HEK293 (cell line): ENCODE measurements around the gene INS.

Source experiments
- CTCF ChIA-PET: fragments of 350-600 bp; formaldehyde crosslinking; extraction: SDS; loops from one replicate; lab custom pipeline; 2021; ENCODE audit warnings: antibody characterized with exemption; lab: Yijun Ruan, JAX
- POLR2A ChIA-PET: fragments of 300-600 bp; formaldehyde crosslinking; extraction: SDS; loops from one replicate; lab custom pipeline; 2020; ENCODE audit warnings: antibody characterized with exemption, inconsistent platforms; lab: Yijun Ruan, JAX
- H3K27ac ChIP-seq: fragments of 200-500 bp; sonication (Bioruptor generic); 2 replicates; pipeline ENCODE4 v1.5.1; 2014; ENCODE audit warnings: low read depth, low read length, control low read depth, inconsistent platforms; ENCODE audit errors: extremely low read depth
- H3K36me3 ChIP-seq, 2 experiments: fragments of 200-500 bp in 1 of 2; sonication (Bioruptor generic) in 1 of 2; 1 replicate in 1 of 2; 2 replicates in 1 of 2; pipeline ENCODE4 v1.5.1; 2014 to 2017; ENCODE audit warnings: inconsistent platforms in 2 of 2, low read length in 2 of 2; ENCODE audit not compliant: control insufficient read depth in 2 of 2, insufficient read depth in 1 of 2
- H3K4me1 ChIP-seq: fragments of 200-500 bp; sonication (Bioruptor generic); 2 replicates; pipeline ENCODE4 v1.5.1; 2014; ENCODE audit warnings: mild to moderate bottlenecking, low read length, inconsistent platforms; ENCODE audit not compliant: control insufficient read depth, insufficient read depth
- H3K4me3 ChIP-seq: 2 replicates; pipeline ENCODE4 v1.5.1; 2011; ENCODE audit warnings: low read depth, mild to moderate bottlenecking, control low read depth, low read length, moderate library complexity
- H3K9me3 ChIP-seq: fragments of 200-500 bp; sonication (Bioruptor generic); 2 replicates; pipeline ENCODE4 v1.5.1; 2014; ENCODE audit warnings: low read depth, low read length, inconsistent platforms; ENCODE audit not compliant: control insufficient read depth, insufficient read depth
- SCRT2 ChIP-seq: fragments of 450-650 bp; formaldehyde crosslinking; IDR thresholded peaks from 2 replicates; pipeline ENCODE4 v1.5.1; 2016; ENCODE audit warnings: missing biosample characterization, missing genetic modification characterization
- SP7 ChIP-seq: fragments of 450-650 bp; formaldehyde crosslinking; IDR thresholded peaks from 2 replicates; pipeline ENCODE4 v1.5.1; 2016; ENCODE audit warnings: missing biosample characterization, missing genetic modification characterization
- ZBTB48 ChIP-seq: fragments of 450-650 bp; formaldehyde crosslinking; IDR thresholded peaks from 2 replicates; pipeline ENCODE4 v1.5.1; 2016; ENCODE audit warnings: missing biosample characterization, missing genetic modification characterization
- ZBTB49 ChIP-seq: fragments of 450-650 bp; formaldehyde crosslinking; IDR thresholded peaks from 2 replicates; pipeline ENCODE4 v1.5.1; 2016; ENCODE audit warnings: missing biosample characterization, missing genetic modification characterization, low read depth
- ZFHX2 ChIP-seq: fragments of 450-650 bp; formaldehyde crosslinking; conservative IDR thresholded peaks from 2 replicates; pipeline ENCODE4 v1.5.1; 2016; ENCODE audit warnings: missing biosample characterization, missing genetic modification characterization
- ZFP3 ChIP-seq: fragments of 450-650 bp; formaldehyde crosslinking; IDR thresholded peaks from 2 replicates; pipeline ENCODE4 v1.5.1; 2016; ENCODE audit warnings: low read depth, missing biosample characterization, missing genetic modification characterization
- ZFP69B ChIP-seq: fragments of 450-650 bp; formaldehyde crosslinking; IDR thresholded peaks from 2 replicates; pipeline ENCODE4 v1.5.1; 2016; ENCODE audit warnings: missing biosample characterization, missing genetic modification characterization
- ZNF114 ChIP-seq: fragments of 450-650 bp; formaldehyde crosslinking; IDR thresholded peaks from 2 replicates; pipeline ENCODE4 v1.5.0; 2017; ENCODE audit warnings: missing biosample characterization, missing genetic modification characterization
- ZNF121 ChIP-seq: fragments of 450-650 bp; formaldehyde crosslinking; IDR thresholded peaks from 2 replicates; pipeline ENCODE4 v1.5.1; 2016; ENCODE audit warnings: missing biosample characterization, missing genetic modification characterization
- ZNF146 ChIP-seq: fragments of 450-650 bp; formaldehyde crosslinking; IDR thresholded peaks from 2 replicates; pipeline ENCODE4 v1.5.1; 2016; ENCODE audit warnings: missing biosample characterization, missing genetic modification characterization
- ZNF157 ChIP-seq: fragments of 450-650 bp; formaldehyde crosslinking; IDR thresholded peaks from 2 replicates; pipeline ENCODE4 v1.5.1; 2016; ENCODE audit warnings: missing biosample characterization, missing genetic modification characterization
- ZNF362 ChIP-seq: fragments of 450-650 bp; formaldehyde crosslinking; IDR thresholded peaks from 2 replicates; pipeline ENCODE4 v1.5.1; 2016; ENCODE audit warnings: missing biosample characterization, missing genetic modification characterization
- ZNF521 ChIP-seq: fragments of 450-650 bp; formaldehyde crosslinking; IDR thresholded peaks from 2 replicates; pipeline ENCODE4 v1.5.1; 2017; ENCODE audit warnings: missing biosample characterization, mild to moderate bottlenecking, missing genetic modification characterization
- ZNF544 ChIP-seq: fragments of 450-650 bp; formaldehyde crosslinking; IDR thresholded peaks from 2 replicates; pipeline ENCODE4 v1.5.0; 2017; ENCODE audit warnings: missing biosample characterization, missing genetic modification characterization
- ZNF549 ChIP-seq: fragments of 450-650 bp; IDR thresholded peaks from 2 replicates; pipeline ENCODE4 v1.5.1; 2018; ENCODE audit warnings: missing biosample characterization, missing genetic modification characterization, mild to moderate bottlenecking, inconsistent platforms, moderate library complexity
- ZNF629 ChIP-seq: fragments of 450-650 bp; formaldehyde crosslinking; IDR thresholded peaks from 2 replicates; pipeline ENCODE4 v1.5.1; 2017; ENCODE audit warnings: missing biosample characterization, missing genetic modification characterization
- ZNF785 ChIP-seq: fragments of 450-650 bp; formaldehyde crosslinking; IDR thresholded peaks from 2 replicates; pipeline ENCODE4 v1.5.1; 2016; ENCODE audit warnings: missing biosample characterization, missing genetic modification characterization
- TF ChIP-seq, protein P1 (sequence below): fragments of 450-650 bp; formaldehyde crosslinking; IDR thresholded peaks from 2 replicates; pipeline ENCODE4; 2016; ENCODE audit warnings: missing biosample characterization, missing genetic modification characterization
- TF ChIP-seq, protein P2 (sequence below): fragments of 450-650 bp; formaldehyde crosslinking; IDR thresholded peaks from 2 replicates; pipeline ENCODE4 v1.5.1; 2017; ENCODE audit warnings: missing biosample characterization, missing genetic modification characterization

The INS gene

DNA sequence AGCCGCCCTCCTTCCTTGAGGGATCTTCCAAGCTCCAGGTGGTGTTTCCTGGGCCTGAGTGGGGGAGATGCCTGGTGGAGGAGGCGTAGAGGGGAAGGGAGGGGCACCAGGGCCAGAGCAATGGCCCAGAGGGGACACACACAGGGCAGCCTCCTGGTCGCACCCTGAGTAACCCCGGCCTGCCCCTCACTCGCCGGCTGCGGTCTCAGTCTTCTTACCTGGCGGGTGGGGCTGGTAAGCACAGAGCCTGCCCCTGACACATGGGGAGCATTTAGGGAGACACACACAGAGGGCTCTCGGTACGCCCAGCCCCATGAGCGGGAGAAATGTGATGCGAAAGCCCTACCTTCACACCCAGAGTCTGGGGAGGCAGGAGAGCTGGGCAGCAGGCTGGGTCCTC lies 45.7 kb downstream of the INS start:
- TF ChIP-seq ZNF544 (no peak), ZNF121 (tag by site-specific recombination) (no peak), ZNF785 (tag by site-specific recombination) (no peak), ZFP69B (no peak), ZNF114 (tag by site-specific recombination) (no peak), ZBTB48 (tag by site-specific recombination) (no peak)
- ChIA-PET CTCF (no interaction called here), POLR2A (no interaction called here)

DNA sequence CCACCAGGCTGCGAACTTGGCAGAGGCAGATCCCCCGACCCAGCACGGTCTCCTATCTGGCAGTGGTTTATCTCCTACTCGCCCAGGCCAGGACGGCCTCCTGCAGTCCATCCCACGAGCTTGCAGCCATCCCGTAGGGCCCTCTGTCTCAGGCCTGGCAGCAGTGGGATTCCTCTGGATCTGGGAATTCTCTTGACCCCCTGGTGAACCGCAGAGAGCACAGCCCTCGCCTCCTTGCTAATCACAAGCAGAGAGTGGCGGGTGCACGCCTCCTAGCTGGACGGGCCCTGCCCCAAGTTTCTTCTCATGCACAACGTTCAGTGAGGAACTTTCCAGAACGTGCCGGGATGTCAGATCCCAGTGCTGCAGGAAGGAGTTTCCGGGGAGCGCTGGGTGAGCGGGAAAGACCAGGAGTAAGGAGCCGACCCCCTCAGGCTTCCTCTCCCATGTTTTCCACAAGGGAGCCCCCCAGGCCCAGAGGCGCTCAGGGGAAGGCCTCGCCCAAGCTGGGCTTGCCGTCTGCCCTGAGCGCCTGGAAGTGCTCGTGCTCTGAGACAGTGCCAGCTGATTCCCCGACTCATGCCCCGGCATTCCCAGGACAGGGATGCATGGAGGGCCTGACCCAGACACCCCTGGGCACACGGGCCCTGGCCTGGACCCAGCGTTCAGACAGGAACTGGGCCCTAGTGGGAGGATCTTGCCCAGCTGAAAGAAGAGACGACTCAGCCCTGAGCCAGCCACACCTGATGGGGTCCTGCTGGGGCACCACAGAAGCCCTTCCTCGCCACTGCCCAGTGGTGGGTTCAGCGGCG lies 46.4 kb downstream of the INS start:
- H3K4me1 ChIP-seq, result no peaks in the 10 kb centered on the region
- CTCF ChIA-PET, result no interaction called here

More for the DNA sequence above, 45.7 kb downstream of the INS start:
- H3K9me3 ChIP-seq, result no peaks in the 10 kb centered on the region
- no peak overlapping the region for H3K27ac ChIP-seq
- H3K4me3 ChIP-seq, result no peak overlapping the region
- H3K36me3 ChIP-seq, result no peaks in the 10 kb centered on the region
- H3K4me1 ChIP-seq, result no peaks in the 10 kb centered on the region

DNA sequence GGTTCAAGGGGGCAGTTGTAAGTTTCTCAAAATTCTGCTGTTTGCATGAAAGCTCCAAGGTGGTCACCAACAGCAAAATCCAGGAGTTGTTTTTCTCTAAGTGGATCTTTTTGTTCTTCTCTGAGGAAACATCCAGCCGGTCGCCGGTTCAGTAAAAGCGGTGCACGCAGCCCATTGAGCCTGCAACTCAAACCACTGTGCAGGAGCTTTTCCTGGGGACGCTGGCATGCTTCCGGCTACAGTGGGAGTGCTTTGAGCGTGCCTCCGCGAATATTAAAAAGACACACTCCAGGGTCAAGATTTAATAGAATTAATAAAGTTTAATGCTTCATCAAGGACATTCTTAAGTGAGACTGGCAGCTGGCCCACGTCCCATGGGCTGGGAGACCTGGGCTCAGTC lies 47.2 kb downstream of the INS start:
- TF ChIP-seq ZFHX2 (no peak), ZNF362 (tag by site-specific recombination) (no peak), SP7 (tag by site-specific recombination) (no peak), SCRT2 (tag by site-specific recombination) (no peak), ZBTB48 (tag by site-specific recombination) (no peak), ZNF549 (tag by site-specific recombination) (no peak), ZNF114 (tag by site-specific recombination) (no peak), ZNF146 (tag by site-specific recombination) (no peak)
- TF ChIP-seq, protein P1, sequence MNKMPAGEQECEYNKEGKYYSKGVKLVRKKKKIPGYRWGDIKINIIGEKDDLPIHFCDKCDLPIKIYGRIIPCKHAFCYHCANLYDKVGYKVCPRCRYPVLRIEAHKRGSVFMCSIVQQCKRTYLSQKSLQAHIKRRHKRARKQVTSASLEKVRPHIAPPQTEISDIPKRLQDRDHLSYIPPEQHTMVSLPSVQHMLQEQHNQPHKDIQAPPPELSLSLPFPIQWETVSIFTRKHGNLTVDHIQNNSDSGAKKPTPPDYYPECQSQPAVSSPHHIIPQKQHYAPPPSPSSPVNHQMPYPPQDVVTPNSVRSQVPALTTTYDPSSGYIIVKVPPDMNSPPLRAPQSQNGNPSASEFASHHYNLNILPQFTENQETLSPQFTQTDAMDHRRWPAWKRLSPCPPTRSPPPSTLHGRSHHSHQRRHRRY (tag by site-specific recombination), result no peak
- TF ChIP-seq, protein P2, sequence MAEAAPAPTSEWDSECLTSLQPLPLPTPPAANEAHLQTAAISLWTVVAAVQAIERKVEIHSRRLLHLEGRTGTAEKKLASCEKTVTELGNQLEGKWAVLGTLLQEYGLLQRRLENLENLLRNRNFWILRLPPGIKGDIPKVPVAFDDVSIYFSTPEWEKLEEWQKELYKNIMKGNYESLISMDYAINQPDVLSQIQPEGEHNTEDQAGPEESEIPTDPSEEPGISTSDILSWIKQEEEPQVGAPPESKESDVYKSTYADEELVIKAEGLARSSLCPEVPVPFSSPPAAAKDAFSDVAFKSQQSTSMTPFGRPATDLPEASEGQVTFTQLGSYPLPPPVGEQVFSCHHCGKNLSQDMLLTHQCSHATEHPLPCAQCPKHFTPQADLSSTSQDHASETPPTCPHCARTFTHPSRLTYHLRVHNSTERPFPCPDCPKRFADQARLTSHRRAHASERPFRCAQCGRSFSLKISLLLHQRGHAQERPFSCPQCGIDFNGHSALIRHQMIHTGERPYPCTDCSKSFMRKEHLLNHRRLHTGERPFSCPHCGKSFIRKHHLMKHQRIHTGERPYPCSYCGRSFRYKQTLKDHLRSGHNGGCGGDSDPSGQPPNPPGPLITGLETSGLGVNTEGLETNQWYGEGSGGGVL (tag by site-specific recombination), result no peak
- TF ChIP-seq, all 188 proteins: peak for 0
- no peak overlapping the region for H3K27ac ChIP-seq
- ChIA-PET POLR2A (no interaction called here), CTCF (interaction anchor here (0.6 kb wide), 2 partner anchors 77 to 166 kb away, joined by 3 read pairs; no protein-coding TSS in a partner anchor)
- no peaks in the 10 kb centered on the region for H3K9me3 ChIP-seq
- H3K36me3 ChIP-seq, result no peaks in the 10 kb centered on the region
- H3K4me1 ChIP-seq, result no peaks in the 10 kb centered on the region
- no peak overlapping the region for H3K4me3 ChIP-seq

More for the DNA sequence above, 46.4 kb downstream of the INS start:
- Histone ChIP-seq H3K27ac (no peak overlapping the region), H3K36me3 (no peaks in the 10 kb centered on the region), H3K9me3 (no peaks in the 10 kb centered on the region), H3K4me3 (no peak overlapping the region)
- TF ChIP-seq ZNF521 (tag by site-specific recombination), result no peak
- no peak for TF ChIP-seq ZFP3 (tag by site-specific recombination)
- no peak for TF ChIP-seq SCRT2 (tag by site-specific recombination)
- TF ChIP-seq ZBTB49 (tag by site-specific recombination), result no peak
- TF ChIP-seq ZNF629, result no peak
- TF ChIP-seq ZNF157, result no peak
- POLR2A ChIA-PET, result no interaction called here
